ENCODE results near the gene YIPF2. TPM values are rescaled to one million over a fixed set of nuclear protein-coding genes. Genes with fewer than 3 reads are reported as not detected.
"Not testable (repeated sequence)": the region's sequence is repeated elsewhere in the genome, so short reads cannot be mapped to it uniquely, and the experiment has no call there.

Gene YIPF2
- total RNA-seq, 1 donor from 2014 or later, result 57.9 TPM

- DNase-seq (ENCODE audit: low read depth), result not testable (repeated sequence)
These were observed 13.2 kb upstream of the YIPF2 start for GRCh38 chr19:10941649-10942048.

- peak; percentile 81 for DNase-seq (ENCODE audit: low read depth)
These were observed 8.2 kb upstream of the YIPF2 start for GRCh38 chr19:10936661-10937084.

- no peak for DNase-seq (ENCODE audit: low read depth)
These were observed 7.1 kb upstream of the YIPF2 start for GRCh38 chr19:10935371-10936059.

DNA sequence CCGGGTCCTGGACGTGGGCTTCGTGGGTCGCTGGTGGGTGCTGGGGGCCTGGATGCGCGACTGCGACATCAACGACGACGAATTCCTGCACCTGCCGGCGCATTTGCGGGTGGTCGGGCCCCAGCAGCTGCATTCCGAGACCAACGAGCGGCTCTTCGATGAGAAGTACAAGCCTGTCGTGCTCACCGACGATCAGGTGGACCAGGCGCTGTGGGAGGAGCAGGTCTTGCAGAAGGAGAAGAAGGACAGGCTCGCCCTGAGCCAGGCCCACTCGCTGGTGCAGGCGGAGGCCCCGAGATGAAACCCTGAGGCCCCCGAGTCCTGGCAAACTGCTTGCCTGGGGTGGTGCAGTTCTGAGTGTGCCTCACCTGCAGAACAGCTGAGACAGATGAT is 959 bp upstream of the YIPF2 start:
- DNase-seq (ENCODE audit: low read depth), result no peak

- DNase-seq (ENCODE audit: low read depth), result peak; percentile 30
These were observed 493 bp downstream of the YIPF2 start for GRCh38 chr19:10927730-10928562.

DNA sequence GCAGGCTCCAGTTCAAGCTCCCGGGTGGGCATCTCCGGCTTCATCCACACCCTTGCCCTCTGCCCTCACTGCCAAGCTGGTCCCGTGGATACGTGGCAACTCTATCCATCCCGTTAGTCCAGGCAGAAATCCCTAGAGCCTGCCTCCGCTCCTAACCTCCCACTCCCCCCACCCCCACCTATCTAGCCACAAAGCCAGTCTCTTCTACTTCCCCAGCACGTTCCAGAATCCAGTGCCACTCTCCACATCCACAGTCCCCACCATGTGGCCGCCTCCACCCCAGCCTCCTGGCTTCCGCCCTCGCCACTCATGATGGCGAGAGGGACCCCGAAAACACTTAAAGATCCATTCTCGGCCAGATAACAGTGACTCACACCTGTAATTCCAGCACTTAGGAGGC is 3.8 kb downstream of the YIPF2 start:
- no peak for DNase-seq (ENCODE audit: low read depth)

DNA sequence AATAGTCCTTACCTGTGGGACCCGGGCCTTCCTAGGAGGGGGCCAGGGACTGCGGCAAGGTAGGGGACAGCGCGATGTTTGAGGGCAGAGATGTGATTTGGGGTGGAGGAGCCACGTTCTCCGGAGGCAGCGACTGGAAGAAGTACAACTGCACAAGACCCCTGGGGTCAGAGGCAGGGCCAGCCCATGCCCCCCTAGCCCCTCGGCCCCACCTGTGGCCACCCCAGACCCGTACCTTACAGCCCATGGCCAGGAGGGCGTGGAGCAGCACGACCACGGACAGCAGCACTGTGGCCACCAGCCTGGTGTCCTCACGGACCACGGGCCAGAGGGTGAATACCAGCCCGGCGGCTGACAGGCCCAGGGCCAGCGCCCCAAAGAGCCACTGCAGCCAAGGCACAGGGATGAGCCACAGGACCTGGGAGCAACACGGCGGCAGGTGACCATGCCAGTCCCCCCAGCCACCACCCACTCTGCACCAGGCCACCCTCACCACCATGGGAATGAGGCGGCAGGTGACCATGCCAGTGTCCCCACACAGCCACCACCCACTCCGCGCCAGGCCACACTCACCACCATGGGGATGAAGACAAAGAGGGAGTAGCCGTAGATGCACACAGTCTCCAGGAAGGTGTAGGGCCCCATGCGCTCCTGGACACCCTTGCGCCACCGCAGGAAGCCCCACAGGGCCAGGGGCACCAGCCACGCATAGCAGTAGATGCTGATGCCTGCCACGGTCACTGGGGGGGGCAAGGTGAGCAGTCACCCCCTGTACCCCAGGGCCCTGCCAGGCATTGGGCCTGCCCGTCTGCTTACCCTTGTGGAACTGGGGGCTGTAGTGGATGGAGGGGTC is 5.0 kb downstream of the YIPF2 start:
- DNase-seq (ENCODE audit: low read depth), result no peak

DNA sequence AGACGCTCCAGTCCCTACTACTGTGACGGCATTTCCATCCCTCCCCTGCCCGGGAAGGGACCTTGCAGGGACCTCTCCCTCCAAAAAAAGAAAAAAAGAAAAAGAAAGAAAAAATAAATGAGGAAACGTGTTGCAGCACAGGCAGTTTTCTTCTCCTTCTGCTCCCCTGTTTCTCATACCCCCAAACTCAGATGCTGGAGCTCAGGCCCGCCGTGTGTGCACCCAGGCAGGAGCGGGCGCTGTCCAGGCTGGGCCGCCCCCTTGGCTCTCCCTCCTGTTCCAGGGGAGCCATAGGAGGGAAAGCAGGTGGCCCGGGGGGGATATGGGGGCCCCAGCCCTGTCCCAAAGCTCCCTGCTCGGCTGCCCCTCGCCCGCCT is 5.8 kb downstream of the YIPF2 start:
- DNase-seq (ENCODE audit: low read depth), result no peak

DNA sequence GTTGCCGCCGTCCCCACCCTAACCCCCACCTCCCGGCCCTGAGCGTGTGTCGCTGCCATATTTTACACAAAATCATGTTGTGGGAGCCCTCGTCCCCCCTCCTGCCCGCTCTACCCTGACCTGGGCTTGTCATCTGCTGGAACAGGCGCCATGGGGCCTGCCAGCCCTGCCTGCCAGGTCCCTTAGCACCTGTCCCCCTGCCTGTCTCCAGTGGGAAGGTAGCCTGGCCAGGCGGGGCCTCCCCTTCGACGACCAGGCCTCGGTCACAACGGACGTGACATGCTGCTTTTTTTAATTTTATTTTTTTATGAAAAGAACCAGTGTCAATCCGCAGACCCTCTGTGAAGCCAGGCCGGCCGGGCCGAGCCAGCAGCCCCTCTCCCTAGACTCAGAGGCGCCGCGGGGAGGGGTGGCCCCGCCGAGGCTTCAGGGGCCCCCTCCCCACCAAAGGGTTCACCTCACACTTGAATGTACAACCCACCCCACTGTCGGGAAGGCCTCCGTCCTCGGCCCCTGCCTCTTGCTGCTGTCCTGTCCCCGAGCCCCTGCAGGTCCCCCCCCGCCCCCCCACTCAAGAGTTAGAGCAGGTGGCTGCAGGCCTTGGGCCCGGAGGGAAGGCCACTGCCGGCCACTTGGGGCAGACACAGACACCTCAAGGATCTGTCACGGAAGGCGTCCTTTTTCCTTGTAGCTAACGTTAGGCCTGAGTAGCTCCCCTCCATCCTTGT is 6.4 kb downstream of the YIPF2 start:
- no peak for DNase-seq (ENCODE audit: low read depth)

DNA sequence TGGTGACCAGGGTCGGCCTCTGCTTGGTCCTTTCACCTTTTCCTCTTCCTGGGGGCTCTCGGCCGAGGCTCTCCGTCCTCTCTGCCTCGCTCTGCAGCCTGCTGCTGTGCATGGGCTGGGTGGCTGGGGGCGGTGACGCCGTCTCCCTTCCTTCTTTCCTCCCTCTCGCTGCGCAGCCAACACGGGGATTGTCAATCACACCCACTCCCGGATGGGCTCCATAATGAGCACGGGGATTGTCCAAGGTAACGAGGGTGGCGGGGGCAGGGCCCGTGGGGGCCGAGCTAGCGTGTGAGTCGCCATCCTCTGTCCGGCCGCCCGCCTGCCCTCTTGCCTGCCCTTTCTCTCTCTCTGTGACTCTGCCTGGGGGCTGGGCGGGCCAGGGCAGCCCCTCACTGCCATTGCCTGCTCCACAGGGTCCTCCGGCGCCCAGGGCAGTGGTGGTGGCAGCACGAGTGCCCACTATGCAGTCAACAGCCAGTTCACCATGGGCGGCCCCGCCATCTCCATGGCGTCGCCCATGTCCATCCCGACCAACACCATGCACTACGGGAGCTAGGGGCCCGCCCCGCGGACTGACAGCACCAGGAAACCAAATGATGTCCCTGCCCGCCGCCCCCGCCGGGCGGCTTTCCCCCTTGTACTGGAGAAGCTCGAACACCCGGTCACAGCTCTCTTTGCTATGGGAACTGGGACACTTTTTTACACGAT is 7.1 kb downstream of the YIPF2 start:
- no peak for DNase-seq (ENCODE audit: low read depth)

DNA sequence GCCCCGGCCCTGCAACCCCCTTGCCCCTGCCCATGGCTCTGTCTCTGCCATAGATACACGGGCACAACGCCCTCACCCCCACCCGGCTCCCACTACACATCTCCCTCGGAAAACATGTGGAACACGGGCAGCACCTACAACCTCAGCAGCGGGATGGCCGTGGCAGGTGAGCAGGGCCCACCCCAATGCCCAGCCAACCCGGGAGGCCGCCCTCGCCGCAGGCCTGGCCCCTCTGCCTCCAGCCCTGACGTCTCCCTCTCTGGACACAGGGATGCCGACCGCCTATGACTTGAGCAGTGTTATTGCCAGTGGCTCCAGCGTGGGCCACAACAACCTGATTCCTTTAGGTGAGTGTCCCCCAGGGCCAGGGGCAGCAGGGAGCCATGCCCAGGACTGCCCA is 7.7 kb downstream of the YIPF2 start:
- no peak for DNase-seq (ENCODE audit: low read depth)

- DNase-seq (ENCODE audit: low read depth), result no peak
These were observed 8.2 kb downstream of the YIPF2 start for GRCh38 chr19:10920288-10920655.

DNA sequence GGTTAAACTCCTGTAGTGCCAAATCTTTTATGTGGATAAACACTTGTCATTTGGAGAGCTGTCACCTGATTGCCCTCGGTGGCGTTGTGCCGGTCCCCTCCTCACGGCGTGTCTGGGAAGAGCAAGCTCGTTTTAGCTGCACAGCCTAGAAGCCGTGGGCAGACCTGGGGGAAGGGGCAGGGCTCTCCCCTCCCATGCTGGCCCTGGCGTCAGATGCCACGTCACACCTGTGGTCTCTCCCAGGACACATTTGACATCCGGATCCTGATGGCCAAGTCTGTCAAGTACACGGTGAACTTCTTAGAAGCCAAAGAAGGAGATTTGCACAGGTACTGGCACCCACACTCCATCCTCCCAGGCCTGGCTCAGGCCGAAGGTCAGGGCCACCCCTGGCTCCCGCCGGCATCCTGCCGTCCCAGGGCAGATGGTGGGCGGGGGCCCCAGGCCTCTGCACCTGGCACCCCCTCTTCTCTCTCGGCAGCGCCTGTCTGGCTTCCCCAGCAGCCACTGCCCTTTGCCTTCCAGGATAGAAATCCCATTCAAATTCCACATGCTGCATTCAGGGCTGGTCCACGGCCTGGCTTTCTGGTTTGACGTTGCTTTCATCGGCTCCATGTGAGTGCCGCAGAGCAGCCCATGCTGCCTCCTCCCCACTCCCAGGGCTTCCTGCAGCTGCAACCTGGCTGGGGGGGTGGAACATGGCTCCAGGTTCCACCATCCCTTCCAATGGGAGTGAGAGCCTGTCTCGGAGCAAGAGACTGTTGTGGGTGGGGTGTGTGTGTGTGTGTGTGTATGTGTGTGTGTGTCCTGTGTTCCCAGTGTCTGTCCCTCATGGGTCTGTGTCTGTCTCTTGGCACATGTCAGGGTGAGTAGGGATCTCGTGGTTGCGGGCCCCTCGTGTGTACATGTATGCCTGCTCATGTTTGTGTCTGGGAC is 8.8 kb downstream of the YIPF2 start:
- DNase-seq (ENCODE audit: low read depth), result no peak

DNA sequence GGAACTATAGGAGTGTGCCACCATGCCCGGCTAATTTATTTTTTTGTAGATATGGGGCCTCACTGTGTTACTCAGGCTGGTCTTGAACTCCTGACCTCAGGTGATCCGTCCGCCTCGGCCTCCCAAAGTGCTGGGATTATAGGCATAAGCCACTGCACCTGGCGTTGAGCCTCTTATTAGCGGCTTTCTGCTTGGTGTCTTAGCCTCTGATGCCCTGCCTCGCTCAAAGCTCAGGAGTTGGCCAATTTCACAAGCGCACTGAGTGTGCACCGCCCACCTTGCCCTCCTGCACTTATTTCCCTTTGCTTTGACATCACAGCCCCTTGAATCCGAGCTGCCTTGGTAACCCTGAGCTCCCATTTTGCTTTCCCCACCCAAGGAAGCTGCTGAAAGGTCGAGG is 10.1 kb downstream of the YIPF2 start:
- no peak for DNase-seq (ENCODE audit: low read depth)

- DNase-seq (ENCODE audit: low read depth), result no peak
These were observed 11.8 kb downstream of the YIPF2 start for GRCh38 chr19:10916602-10917001.

DNA sequence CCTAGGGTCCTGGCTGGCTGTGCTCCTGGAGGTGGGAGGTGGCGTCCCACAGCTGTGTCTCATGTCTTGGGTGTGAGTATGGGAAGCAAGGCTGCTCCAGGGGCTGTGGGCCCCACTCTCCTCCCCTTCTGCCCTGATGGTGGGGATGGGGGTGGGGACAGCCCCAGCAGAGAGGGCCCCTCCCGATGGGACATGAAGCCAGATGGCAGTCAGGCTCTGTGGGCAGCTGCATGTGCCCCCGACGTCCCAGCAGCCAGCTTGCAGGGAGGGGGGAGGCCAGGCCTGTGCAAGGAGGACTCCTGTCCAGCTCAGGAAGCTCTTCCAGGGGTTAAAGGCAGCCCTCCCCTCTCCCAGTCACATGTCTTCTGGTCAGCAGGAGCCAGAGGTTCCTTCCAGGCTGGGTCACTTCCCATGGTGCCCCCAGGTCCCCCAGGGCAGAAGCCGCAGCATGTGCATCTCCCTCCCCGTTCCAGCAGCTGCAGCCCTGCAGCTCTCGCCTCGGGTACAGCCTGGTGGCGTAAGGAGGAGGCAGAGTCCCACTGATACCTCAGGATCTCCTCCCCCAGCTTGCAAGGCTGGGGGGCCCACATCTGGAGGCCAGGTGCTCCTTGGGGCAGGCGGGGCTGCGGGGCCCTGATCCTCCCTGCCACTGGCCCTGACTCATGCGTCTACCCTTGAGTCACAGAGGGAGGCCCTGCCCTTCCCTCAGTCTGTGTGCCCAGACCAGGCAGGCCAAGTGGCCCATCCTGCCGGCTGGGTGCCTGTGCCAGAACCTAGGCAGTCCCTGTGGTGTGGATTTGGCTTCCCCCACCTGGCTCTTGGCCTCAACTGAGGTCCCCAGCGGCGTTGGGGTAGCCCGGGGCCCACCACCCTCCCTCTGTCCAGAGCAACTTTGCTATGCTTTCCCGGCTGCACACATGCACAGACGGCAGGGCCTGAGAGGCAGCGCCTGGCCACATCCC is 13.0 kb downstream of the YIPF2 start:
- peak; percentile 87 for DNase-seq (ENCODE audit: low read depth)

GRCh38 chr19:10913716-10914340 is 14.6 kb downstream of the YIPF2 start:
- DNase-seq (ENCODE audit: low read depth), result no peak

GRCh38 chr19:10912619-10913018 is 15.8 kb downstream of the YIPF2 start:
- DNase-seq (ENCODE audit: low read depth), result no peak

Data from myocyte (in vitro differentiated cells).